HT1080 (cell line): ENCODE results near the gene CNTD1. TPM values are rescaled to one million over a fixed set of nuclear protein-coding genes. Genes with fewer than 3 reads are reported as not detected.

Experiments
- DNase-seq: peaks from one replicate; pipeline ENCODE4 v3.0.0-alpha.2; 2015; ENCODE audit warnings: low read depth
- total RNA-seq: library from RNA; depleted of rRNA; stranded (reverse); fragments of >200 nt; shearing (Covaris generic); gene quantifications from 2 replicates; pipeline ENCODE4 v1.2.3, GENCODE V29; 2014

Gene CNTD1
- total RNA-seq, 1 experiment from 2014 or later = 0.13 TPM

GRCh38 chr17:42779304-42779935, 19.2 kb upstream of the CNTD1 start:
- DNase-seq = no peak

- peak; percentile 67 for DNase-seq
Observed at GRCh38 chr17:42779936-42780850, 18.5 kb upstream of the CNTD1 start, which contains the start of gene WNK4. Gene WNK4 (plus strand): TSS chr17:42780610. CDS start chr17:42780699, 89 bp downstream.

GRCh38 chr17:42780851-42781638, 17.6 kb upstream of the CNTD1 start:
- DNase-seq = no peak

- no peak for DNase-seq
Observed at GRCh38 chr17:42781639-42782165, 17.0 kb upstream of the CNTD1 start.

- peak; percentile 53 for DNase-seq
Observed at GRCh38 chr17:42782166-42783061, 16.2 kb upstream of the CNTD1 start.

GRCh38 chr17:42783062-42783790, 15.4 kb upstream of the CNTD1 start:
- peak; percentile 91 for DNase-seq

- DNase-seq = no peak
Observed at GRCh38 chr17:42783791-42784138, 14.9 kb upstream of the CNTD1 start.

GRCh38 chr17:42784409-42784808, 14.3 kb upstream of the CNTD1 start:
- DNase-seq = no peak

GRCh38 chr17:42784811-42785592, 13.7 kb upstream of the CNTD1 start:
- DNase-seq = no peak

- no peak for DNase-seq
Observed at GRCh38 chr17:42787266-42787665, 11.4 kb upstream of the CNTD1 start.

GRCh38 chr17:42791948-42792347, 6.7 kb upstream of the CNTD1 start:
- no peak for DNase-seq

- no peak for DNase-seq
Observed at GRCh38 chr17:42792545-42792944, 6.1 kb upstream of the CNTD1 start.

GRCh38 chr17:42795061-42795460, 3.6 kb upstream of the CNTD1 start:
- DNase-seq = no peak

GRCh38 chr17:42795465-42795864, 3.2 kb upstream of the CNTD1 start:
- no peak for DNase-seq

- DNase-seq = no peak
Observed at GRCh38 chr17:42796066-42796758, 2.4 kb upstream of the CNTD1 start.

- DNase-seq = no peak
Observed at GRCh38 chr17:42797067-42798007, 1.3 kb upstream of the CNTD1 start.

GRCh38 chr17:42798011-42798382, 664 bp upstream of the CNTD1 start:
- DNase-seq = no peak
